Adrenal gland (tissue), 12 donors: ENCODE measurements around the gene CEBPG. TPM values are rescaled to one million over a fixed set of nuclear protein-coding genes. Genes with fewer than 3 reads are reported as not detected.

Experiments
- DNase-seq, 7 donors: peaks; one replicate each; pipeline ENCODE4 v3.0.0-alpha.2; 2019 to 2020
- H3K27ac ChIP-seq, 5 donors: fragments of 200-600 bp; sonication (generic) in 4 of 5; 1 replicate in 3 of 5; 2 replicates in 2 of 5; pipeline versions ENCODE4 v1.5.1 to v1.8.0; 2016 to 2020; ENCODE audit warnings: mild to moderate bottlenecking in 1 of 5
- H3K27me3 ChIP-seq: fragments of 200-600 bp; 2 replicates; pipeline ENCODE4 v1.8.0; 2021
- H3K36me3 ChIP-seq, 2 donors: fragments of 200-600 bp; replicated peaks in 1 of 2; 1 replicate in 1 of 2; 2 replicates in 1 of 2; pipeline versions ENCODE4 v1.5.1 to v1.8.0; 2018 to 2022
- H3K4me1 ChIP-seq, 2 donors: fragments of 200-600 bp; replicated peaks in 1 of 2; 1 replicate in 1 of 2; 2 replicates in 1 of 2; pipeline versions ENCODE4 v1.5.1 to v1.8.0; 2018 to 2021
- H3K4me3 ChIP-seq, 4 donors: fragments of 200-600 bp; sonication (generic) in 3 of 4; one replicate each; pipeline ENCODE4 v1.5.1; 2016 to 2018
- H3K9me3 ChIP-seq, 3 donors: fragments of 200-600 bp; sonication (generic) in 1 of 3; replicated peaks in 1 of 3; 1 replicate in 2 of 3; 2 replicates in 1 of 3; pipeline versions ENCODE4 v1.5.1 to v1.8.0; 2016 to 2021
- CTCF ChIP-seq, 6 experiments: fragments of 450-650 bp in 4 of 6; fragments of 200-600 bp in 2 of 6; sonication (generic) in 1 of 6; IDR thresholded peaks; 1 replicate in 5 of 6; 2 replicates in 1 of 6; pipeline versions ENCODE4 v1.5.1 to v1.8.0; 2016 to 2021; ENCODE audit warnings: antibody characterized with exemption in 6 of 6, mild to moderate bottlenecking in 2 of 6, moderate library complexity in 1 of 6
- POLR2A ChIP-seq, 2 donors: fragments of 450-650 bp; IDR thresholded peaks; one replicate each; pipeline ENCODE4 v1.6.1; 2017; ENCODE audit warnings: antibody characterized with exemption in 2 of 2, mild to moderate bottlenecking in 2 of 2, moderate library complexity in 1 of 2
- WGBS, 4 donors: extraction: QIAGEN DNeasy Blood & Tissue Kit in 2 of 4; methylation state at CpG; one replicate each; pipeline versions ENCODE4 v1.1.5 to v1.1.7; 2013 to 2017; 5-methylcytosine and 5-hydroxymethylcytosine counted together
- intact Hi-C, 2 donors: fragments of 100-400 bp; cut with DNase I; formaldehyde crosslinking; loops; one replicate each; pipeline versions ENCODE4 v1.14.1 to v1.15.0; 2022 to 2023
- polyA plus RNA-seq, 3 donors: library from polyadenylated mRNA; stranded (reverse); fragments of 200-250 nt in 2 of 3; fragments of 350-450 nt in 1 of 3; fragmentation: Illumina TruSeq in 1 of 3; extraction: RNeasy Lipid Tissue Mini Kit (QIAGEN cat#74804) in 1 of 3; gene quantifications; one replicate each; pipeline ENCODE4 v1.2.3, GENCODE V29; 2013 to 2014
- total RNA-seq, 9 donors: library from RNA; depleted of rRNA in 4 of 9; stranded (reverse); fragments of >200 nt in 4 of 9; fragments of 120-200 nt in 1 of 9; fragmentation: NEBNext Ultra II Directional in 1 of 9; extraction: Animal tissue kit (Norgen Biotek cat#: 25700) in 1 of 9; gene quantifications; one replicate each; pipeline versions ENCODE4 v1.1.0 to v1.2.4, GENCODE V29; 2013 to 2023
- donor health status: healthy with polysubstance abuse.
- donor health status: Bipolar disorder and iron deficiency.
- donor health status: DM: yes; HTN: yes; CAD: no.
- donor health status: DM: no; HTN: no; CAD: no.
- donor health status: DM: no; HTN: no; CAD: no.
- donor health status: DM: yes; HTN: yes; CAD: no.

The CEBPG gene
- total and polyA plus RNA-seq, 12 donors, result 8.9 to 21.9 (median 10.7) TPM

GRCh38 chr19:33404506-33405253 lies 31.2 kb downstream of the CEBPG start:
- 72 to 84% (median 81%) methylated on average over 17 to 18 of the region's 18 CpGs for WGBS, 4 donors
- Histone ChIP-seq H3K27me3 (no peaks in the 10 kb centered on the region), H3K36me3 (no peaks in the 10 kb centered on the region), H3K27ac (no peak overlapping the region), H3K4me3 (no peak overlapping the region), H3K9me3 (no peaks in the 10 kb centered on the region), H3K4me1 (no peaks in the 10 kb centered on the region)
- peak in 1 of 7 donors; percentile 11 for DNase-seq
- intact Hi-C loops, result loop anchor here (5.0 to 10.0 kb wide), 2 partner anchors 162 to 260 kb away; no protein-coding TSS in a partner anchor
- no peak for TF ChIP-seq POLR2A (IDR thresholded peaks at IDR 0.05)
- TF ChIP-seq CTCF (IDR thresholded peaks at IDR 0.05), result no peak

GRCh38 chr19:33405254-33405552 lies 31.7 kb downstream of the CEBPG start:
- whole genome bisulfite sequencing, 4 donors, result 69 to 100% (median 89%) methylated on average over 3 to 8 of the region's 8 CpGs
- Histone ChIP-seq H3K27ac (no peak overlapping the region), H3K36me3 (no peaks in the 10 kb centered on the region)

GRCh38 chr19:33405553-33406461 lies 32.3 kb downstream of the CEBPG start:
- H3K4me1 ChIP-seq, result no peaks in the 10 kb centered on the region
- H3K27me3 ChIP-seq, result no peaks in the 10 kb centered on the region
- no peak overlapping the region for H3K4me3 ChIP-seq
- no peak overlapping the region for H3K27ac ChIP-seq
- DNase-seq, result no peak
- no peaks in the 10 kb centered on the region for H3K9me3 ChIP-seq
- H3K36me3 ChIP-seq, result no peaks in the 10 kb centered on the region
- WGBS, 4 donors, result 73 to 84% (median 81%) methylated on average over 21 to 34 of the region's 34 CpGs
- TF ChIP-seq CTCF (IDR thresholded peaks at IDR 0.05) (no peak), POLR2A (IDR thresholded peaks at IDR 0.05) (no peak)
- intact Hi-C loops, result loop anchor here (2.0 to 10.0 kb wide), 3 partner anchors 164 to 261 kb away; no protein-coding TSS in a partner anchor

More at GRCh38 chr19:33405254-33405552, 31.7 kb downstream of the CEBPG start:
- TF ChIP-seq CTCF (IDR thresholded peaks at IDR 0.05), result no peak
- no peak for TF ChIP-seq POLR2A (IDR thresholded peaks at IDR 0.05)
- Histone ChIP-seq H3K9me3 (no peaks in the 10 kb centered on the region), H3K27me3 (no peaks in the 10 kb centered on the region), H3K4me1 (no peaks in the 10 kb centered on the region), H3K4me3 (no peak overlapping the region)
- intact Hi-C loops, result loop anchor here (5.0 to 10.0 kb wide), 2 partner anchors 163 to 260 kb away; no protein-coding TSS in a partner anchor
- DNase-seq, result peak in 1 of 7 donors; percentile 11

- Histone ChIP-seq H3K9me3 (no peaks in the 10 kb centered on the region), H3K27me3 (no peaks in the 10 kb centered on the region), H3K4me1 (no peaks in the 10 kb centered on the region), H3K27ac (no peak overlapping the region), H3K4me3 (no peak overlapping the region), H3K36me3 (no peaks in the 10 kb centered on the region)
- intact Hi-C loops, result loop anchor here (2.0 to 10.0 kb wide), 3 partner anchors 164 to 262 kb away; no protein-coding TSS in a partner anchor
- DNase-seq, result peak; percentile 52 to 87 (median 72)
- WGBS, 4 donors, result 64 to 90% (median 68%) methylated on average over 5 to 13 of the region's 13 CpGs
- TF ChIP-seq CTCF (IDR thresholded peaks at IDR 0.05), result peak; percentile 90 to 96 (median 92)
- TF ChIP-seq POLR2A (IDR thresholded peaks at IDR 0.05), result no peak
Measured at GRCh38 chr19:33406521-33407139, 33.1 kb downstream of the CEBPG start.
